Measurements from ENCODE around the gene ROM1.
"Not testable (repeated sequence)": the region's sequence is repeated elsewhere in the genome, so short reads cannot be mapped to it uniquely, and the experiment has no call there.

The ROM1 gene, protein sequence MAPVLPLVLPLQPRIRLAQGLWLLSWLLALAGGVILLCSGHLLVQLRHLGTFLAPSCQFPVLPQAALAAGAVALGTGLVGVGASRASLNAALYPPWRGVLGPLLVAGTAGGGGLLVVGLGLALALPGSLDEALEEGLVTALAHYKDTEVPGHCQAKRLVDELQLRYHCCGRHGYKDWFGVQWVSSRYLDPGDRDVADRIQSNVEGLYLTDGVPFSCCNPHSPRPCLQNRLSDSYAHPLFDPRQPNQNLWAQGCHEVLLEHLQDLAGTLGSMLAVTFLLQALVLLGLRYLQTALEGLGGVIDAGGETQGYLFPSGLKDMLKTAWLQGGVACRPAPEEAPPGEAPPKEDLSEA

DNA sequence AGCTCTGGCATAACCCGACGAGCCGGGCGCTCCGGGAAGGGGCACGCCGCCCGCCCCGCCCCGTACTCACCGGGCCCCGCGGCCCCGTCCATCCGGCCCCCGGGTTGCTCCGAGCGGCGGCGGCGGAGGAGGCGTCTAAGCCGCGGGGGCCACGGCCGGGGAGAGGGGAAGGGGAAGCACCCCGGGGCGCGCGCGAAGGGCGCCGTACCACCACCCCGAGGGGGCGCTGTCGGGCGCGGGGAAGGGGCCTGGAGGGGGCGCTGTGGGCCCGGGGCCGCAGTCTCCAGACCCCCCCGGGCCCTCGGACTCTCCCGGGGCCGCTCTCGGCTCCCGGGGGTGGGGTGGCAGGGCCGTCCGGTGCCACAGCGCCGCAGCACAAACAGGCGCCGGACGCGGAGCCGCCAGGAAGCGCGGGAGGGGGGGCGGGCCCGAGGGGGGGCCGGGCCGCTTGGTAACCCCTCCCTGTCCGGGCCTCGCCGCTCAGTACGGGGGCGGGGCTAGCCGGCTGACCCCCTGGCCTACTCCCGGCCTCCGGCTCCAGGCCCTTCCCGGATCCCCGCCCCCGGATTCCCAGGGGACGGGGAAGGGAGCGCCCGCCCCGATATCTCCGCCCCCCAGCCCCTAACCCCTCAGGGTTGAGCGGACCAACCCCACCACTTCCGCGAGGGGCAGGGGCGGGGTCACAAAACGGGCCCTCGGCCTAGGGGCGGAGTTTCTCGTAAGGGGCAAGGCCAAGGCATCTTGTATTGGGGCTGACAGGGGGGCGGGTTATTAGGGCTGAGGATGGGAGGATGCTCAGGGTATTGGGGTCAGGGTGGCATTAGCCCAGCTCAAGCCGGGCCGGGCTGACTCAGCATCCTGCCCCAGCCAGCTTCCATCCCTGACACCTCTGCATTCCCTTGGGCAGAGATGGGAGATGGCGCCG lies at the start of gene ROM1, which contains the start of gene EML3:
Gene ROM1, plus strand, starts transcription at position 892 of the 925 bp plus-strand sequence. Its CDS starts 25 bp downstream, at position 917.
Gene EML3, minus strand, starts transcription at position 410 of the 925 bp plus-strand sequence. Its CDS starts 318 bp downstream, at position 92.
- Mint-ChIP-seq H3K27ac (peak within 1 kb of the TSS; percentile 97), H3K36me3 (ENCODE audit: low read depth) (peaks cover 27% of the 10 kb centered on the region), H3K9me3 (no peaks in the 10 kb centered on the region), H3K4me3 (peak within 1 kb of the TSS; percentile 94), H3K27me3 (no peaks in the 10 kb centered on the region), H3K4me1 (peaks cover 50% of the 10 kb centered on the region)
- DNase-seq: peak; percentile 89
- ATAC-seq: peak; percentile 73

DNA sequence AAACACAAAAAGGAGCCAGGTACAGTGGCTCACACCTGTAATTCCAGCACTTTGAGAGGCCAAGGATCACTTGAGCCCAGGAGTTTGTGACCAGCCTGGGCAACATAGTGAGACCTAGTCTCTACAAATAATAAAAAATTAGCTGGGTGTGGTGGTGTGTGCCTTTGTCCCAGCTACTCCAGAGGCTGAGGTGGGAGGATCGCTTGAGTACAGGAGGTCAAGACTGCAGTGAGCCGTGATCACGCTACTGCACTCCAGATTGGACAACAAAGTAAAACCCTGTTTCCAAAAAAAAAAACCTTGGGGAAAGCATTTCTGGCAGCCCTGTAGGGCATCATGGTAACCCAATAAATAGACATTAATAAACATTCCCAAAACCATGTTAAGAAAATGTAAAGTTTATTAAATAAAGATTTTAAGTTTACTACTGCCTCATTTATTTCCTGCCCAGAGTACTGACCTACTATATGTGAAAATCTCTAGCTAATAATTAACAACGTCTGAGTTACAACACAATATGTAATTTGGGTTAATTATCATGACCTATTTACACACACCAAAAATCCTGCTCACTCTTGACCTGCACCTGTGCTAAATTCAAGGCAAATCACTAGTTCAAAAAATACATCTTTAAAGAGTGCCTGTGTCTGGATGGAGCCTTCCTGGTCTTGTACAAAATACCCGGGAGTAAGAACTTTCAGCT lies 47.8 kb upstream of the ROM1 start:
- H3K4me1 Mint-ChIP-seq: peaks cover 69% of the 10 kb centered on the region
- peak overlapping the region; percentile 23 for H3K27ac Mint-ChIP-seq
- ATAC-seq: no peak
- no peak overlapping the region for H3K4me3 Mint-ChIP-seq
- no peak for DNase-seq
- no peaks in the 10 kb centered on the region for H3K27me3 Mint-ChIP-seq
- H3K36me3 Mint-ChIP-seq (ENCODE audit: low read depth): peaks cover 77% of the 10 kb centered on the region
- no peaks in the 10 kb centered on the region for H3K9me3 Mint-ChIP-seq

DNA sequence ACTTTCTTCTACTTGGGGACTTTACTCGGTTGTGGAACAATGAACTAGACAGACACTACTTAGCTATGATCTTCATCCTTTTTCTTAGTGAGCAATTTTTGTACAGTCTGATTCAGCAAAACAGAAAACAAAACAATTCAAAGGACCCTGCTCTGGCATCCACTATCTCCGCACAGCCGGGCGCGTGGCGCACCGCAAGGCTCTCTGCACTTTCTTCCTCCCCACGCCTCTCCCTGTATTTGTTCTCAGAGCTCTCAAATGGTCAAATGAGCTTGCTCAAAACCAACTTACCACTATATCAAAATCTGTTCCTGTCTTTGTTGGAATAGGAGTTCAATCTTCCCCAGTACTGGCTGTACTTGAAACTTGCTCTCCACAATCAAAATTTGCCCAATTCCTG lies 46.8 kb upstream of the ROM1 start:
- Mint-ChIP-seq H3K4me1 (peaks cover 69% of the 10 kb centered on the region), H3K27me3 (no peaks in the 10 kb centered on the region), H3K4me3 (no peak overlapping the region), H3K27ac (peak overlapping the region; percentile 33), H3K9me3 (no peaks in the 10 kb centered on the region), H3K36me3 (ENCODE audit: low read depth) (peaks cover 77% of the 10 kb centered on the region)
- ATAC-seq (no peak), DNase-seq (no peak)

DNA sequence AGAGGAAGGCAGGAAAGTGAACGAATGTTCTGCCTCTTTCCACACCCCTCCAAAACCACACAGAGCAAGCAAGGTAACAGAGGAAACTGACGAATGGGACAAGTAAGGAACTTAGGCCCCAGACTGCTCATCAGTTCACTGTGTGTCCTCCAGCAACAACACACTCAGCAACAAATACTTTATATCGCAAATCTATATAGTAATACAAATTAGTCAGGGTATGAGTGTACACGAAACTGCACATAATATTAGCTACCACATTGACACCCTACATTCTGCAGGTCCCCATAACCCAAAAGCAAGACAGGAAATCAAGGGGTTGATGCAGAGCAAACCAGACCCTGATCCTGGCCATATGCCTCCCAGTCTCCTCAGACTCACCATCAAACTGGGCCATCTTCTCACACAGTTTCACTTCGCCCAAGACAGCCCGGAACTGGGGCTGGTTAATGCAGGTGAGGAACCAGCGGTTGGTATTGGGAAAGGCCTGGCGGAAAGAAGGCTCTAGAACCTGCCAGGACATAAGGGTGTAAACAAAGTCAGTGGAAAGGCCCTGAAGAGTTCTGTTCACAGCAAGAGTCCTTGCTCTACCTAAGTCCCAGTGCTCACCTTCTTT lies 45.9 kb upstream of the ROM1 start:
- peaks cover 80% of the 10 kb centered on the region for H3K36me3 Mint-ChIP-seq (ENCODE audit: low read depth)
- no peaks in the 10 kb centered on the region for H3K9me3 Mint-ChIP-seq
- peak overlapping the region; percentile 66 for H3K27ac Mint-ChIP-seq
- no peaks in the 10 kb centered on the region for H3K27me3 Mint-ChIP-seq
- H3K4me3 Mint-ChIP-seq: peak overlapping the region; percentile 41
- no peak for DNase-seq
- H3K4me1 Mint-ChIP-seq: peaks cover 71% of the 10 kb centered on the region
- no peak for ATAC-seq

DNA sequence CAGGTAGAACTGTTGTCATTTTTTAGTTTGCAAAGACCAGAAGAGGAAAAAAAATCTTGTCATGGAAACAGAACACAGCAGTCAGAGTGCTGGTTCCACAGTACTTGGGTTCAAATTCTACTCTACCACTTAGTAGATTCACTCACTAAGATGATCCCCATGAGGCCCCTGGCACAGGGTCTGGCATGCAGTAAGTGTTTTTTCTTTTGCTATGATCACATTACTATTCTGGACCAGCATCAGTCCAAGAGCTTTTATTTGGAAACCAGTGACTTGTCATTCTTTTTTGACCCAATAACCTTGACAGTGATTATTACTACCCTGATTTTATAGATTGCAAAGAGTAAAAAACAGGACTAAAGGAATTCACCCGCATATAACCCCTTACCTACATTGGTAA lies 43.4 kb upstream of the ROM1 start:
- Mint-ChIP-seq H3K27ac (peak overlapping the region; percentile 98), H3K4me1 (peaks cover 78% of the 10 kb centered on the region), H3K9me3 (no peaks in the 10 kb centered on the region), H3K4me3 (peak overlapping the region; percentile 99), H3K27me3 (no peaks in the 10 kb centered on the region), H3K36me3 (ENCODE audit: low read depth) (peaks cover 87% of the 10 kb centered on the region)
- no peak for ATAC-seq
- no peak for DNase-seq

DNA sequence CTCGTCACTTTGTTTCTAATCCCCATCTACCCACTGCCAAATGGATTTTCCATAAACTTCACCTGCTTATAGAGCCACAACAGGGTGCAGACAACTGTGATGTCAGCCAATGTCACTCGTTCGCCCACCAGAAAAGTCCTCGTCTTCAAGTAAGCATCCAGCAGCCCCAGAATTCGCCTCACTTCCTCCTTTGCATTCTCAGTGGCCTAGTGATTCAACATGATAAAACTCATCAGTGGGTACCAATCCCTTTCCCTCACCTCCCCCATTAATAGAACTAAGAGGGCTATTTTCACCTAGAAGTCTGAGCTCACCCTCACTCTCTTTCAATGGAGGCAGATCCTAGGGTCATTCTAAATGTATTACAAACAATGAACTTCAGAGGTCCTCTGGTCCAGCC lies 42.2 kb upstream of the ROM1 start:
- H3K27ac Mint-ChIP-seq: peak overlapping the region; percentile 98
- peak overlapping the region; percentile 99 for H3K4me3 Mint-ChIP-seq
- not testable (repeated sequence) for H3K27me3 Mint-ChIP-seq, ATAC-seq, DNase-seq, H3K9me3 Mint-ChIP-seq
- peaks cover 80% of the 10 kb centered on the region for H3K36me3 Mint-ChIP-seq (ENCODE audit: low read depth)
- peaks cover 77% of the 10 kb centered on the region for H3K4me1 Mint-ChIP-seq

DNA sequence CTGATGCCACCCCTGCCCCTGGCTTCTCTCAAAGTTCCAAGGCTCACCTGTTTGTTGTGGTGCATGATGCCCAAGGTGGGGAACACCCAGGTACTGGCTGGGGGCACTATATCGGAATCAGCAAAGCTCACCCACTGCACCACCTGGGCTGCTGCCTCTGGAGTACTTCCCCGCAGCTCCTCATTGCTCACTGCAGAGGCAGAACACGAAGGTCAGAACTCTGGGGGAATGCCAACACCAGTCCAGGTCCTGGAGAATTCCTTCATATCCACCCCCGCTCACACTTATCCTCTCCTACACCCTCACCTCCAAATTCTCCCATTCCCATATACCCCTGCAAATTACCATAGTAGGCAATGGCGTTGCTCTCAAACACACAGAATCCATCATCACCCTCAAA lies 41.6 kb upstream of the ROM1 start:
- Mint-ChIP-seq H3K36me3 (ENCODE audit: low read depth) (peaks cover 76% of the 10 kb centered on the region), H3K4me3 (peak overlapping the region; percentile 99), H3K4me1 (peaks cover 72% of the 10 kb centered on the region), H3K27ac (peak overlapping the region; percentile 98)
- not testable (repeated sequence) for H3K27me3 Mint-ChIP-seq, ATAC-seq, H3K9me3 Mint-ChIP-seq, DNase-seq

DNA sequence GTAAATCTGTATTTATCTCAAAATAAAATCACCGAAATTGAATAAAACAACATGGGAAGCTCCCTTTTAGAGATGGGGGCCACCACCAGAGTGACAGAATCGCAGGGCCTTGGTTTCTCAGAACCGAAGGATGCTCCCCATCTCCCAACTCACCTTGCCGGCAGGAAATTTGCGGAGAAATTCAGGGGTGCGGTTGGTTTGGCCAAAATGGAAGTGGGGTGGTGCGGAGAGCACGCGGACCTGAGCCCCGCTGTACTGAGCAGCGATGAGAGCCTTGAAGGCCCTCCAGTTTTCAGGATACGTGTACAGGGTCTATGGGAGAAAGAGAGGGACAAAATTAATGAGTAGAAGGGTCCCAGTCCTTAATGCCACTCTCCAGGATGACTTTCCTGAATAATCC lies 40.6 kb upstream of the ROM1 start:
- DNase-seq: no peak

DNA sequence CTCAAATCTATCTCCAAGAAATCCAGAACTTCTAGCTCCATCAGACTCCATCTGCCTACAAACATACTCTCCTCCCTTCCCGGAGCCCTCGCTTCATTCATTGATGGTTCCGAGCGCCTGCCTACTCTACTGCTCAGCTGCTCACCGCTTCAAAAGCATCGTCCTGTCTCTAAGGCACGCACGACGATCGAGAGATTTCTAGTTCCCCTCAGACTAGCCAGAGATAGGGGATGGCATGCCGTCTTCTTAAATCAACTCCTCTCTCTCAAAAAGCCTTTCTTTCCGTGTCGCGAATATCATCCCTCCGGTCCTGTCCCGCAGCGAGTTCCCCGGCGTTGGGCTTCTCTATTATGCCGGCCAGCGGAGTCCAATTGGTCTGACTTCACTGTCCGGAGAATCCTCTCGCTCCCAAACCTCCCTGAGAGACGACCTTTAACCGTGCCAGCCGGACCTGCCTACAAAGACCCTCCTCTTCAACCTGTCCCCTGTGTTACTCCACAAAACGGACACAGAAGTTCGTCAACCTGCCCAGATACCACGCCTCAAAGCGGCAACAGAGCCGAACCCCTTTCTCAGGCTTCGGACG lies 40.0 kb upstream of the ROM1 start:
- Mint-ChIP-seq H3K27ac (peak overlapping the region; percentile 98), H3K9me3 (no peaks in the 10 kb centered on the region), H3K4me1 (peaks cover 60% of the 10 kb centered on the region), H3K27me3 (no peaks in the 10 kb centered on the region), H3K4me3 (peak overlapping the region; percentile 99), H3K36me3 (ENCODE audit: low read depth) (peaks cover 66% of the 10 kb centered on the region)
- DNase-seq (no peak), ATAC-seq (no peak)

More for the DNA sequence above, 40.6 kb upstream of the ROM1 start:
- Mint-ChIP-seq H3K4me3 (peak overlapping the region; percentile 99), H3K36me3 (ENCODE audit: low read depth) (peaks cover 68% of the 10 kb centered on the region), H3K9me3 (no peaks in the 10 kb centered on the region), H3K4me1 (peaks cover 62% of the 10 kb centered on the region), H3K27me3 (no peaks in the 10 kb centered on the region), H3K27ac (peak overlapping the region; percentile 98)
- no peak for ATAC-seq

DNA sequence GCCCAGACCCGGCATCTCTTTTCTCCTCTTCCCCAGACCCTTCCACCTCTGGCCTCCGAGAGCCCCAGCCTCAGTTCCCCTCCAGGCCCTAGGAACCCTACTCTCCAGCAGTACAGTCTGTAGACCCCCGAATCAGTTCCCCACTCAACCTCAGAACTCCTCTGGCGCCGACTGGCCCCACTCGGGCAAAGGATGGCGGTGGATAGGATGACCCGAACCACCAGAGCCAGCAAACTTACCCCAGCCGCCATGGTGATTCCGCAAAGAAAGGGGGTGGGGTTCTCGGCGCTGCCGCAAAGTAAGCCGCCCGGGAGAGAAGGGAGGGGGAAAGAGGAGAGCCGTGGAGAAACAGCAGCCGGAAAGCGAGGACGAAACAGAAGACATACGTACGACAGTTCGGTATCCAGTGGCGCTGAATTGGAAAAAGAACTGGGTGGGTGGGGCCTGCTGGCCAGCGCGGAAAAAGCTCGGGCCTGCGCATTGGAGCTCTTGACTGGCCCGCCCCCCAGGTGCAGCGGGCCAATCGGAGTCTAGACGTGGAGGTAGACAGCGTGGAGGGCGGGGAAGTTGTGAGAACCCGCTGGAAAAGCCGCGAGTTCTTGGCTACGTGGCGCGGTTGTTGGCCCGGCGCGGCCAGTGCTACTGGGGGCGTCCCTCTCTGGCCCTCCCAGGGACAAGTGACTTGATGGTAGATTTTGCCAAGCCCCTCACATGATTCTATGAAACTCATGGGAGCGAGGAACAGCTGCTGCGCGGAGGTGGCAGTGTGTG lies 39.3 kb upstream of the ROM1 start, which contains the start of gene EEF1G:
Gene EEF1G, minus strand, starts transcription at position 300 of the 771 bp plus-strand sequence. Its CDS starts 49 bp downstream, at position 251.
- Mint-ChIP-seq H3K4me3 (peak within 1 kb of the TSS; percentile 99), H3K4me1 (peaks cover 56% of the 10 kb centered on the region), H3K27ac (peak within 1 kb of the TSS; percentile 98), H3K36me3 (ENCODE audit: low read depth) (peaks cover 64% of the 10 kb centered on the region), H3K9me3 (no peaks in the 10 kb centered on the region), H3K27me3 (no peaks in the 10 kb centered on the region)
- DNase-seq (peak; percentile 97), ATAC-seq (peak; percentile 92)

DNA sequence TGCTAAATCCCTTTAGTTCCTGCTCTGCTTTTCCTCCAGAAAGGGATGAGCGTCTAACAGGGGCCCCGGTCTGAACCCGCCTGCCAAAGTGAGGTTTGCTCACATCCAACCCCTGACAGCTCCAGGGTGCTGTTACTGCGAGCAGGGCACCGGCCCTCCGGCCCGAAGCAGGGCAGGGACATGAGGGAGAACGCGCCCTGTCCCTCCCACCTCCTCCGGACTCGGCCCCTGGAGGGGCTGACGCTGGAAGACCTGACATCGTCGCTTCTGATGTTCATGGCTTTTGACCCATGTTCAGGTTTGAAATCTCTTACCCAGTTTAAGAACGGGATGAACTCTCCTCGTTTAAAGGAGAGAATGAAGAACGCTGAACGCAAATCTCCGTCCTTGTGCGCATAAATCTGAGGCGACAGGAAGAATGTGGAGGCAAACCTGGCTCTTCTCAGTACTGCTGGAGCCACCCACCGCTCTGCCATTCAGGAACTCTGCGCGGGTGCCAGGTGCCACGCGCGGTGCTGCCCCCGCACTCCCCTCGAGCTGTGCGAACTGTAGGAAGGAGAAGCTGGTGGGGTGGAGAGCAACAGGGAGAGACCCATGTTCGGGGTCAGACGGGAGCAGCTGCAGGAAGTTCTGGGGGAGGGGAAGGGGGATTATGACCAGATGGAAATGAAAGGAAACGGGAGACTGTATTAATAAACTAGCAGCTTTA lies 38.5 kb upstream of the ROM1 start:
- no peaks in the 10 kb centered on the region for H3K9me3 Mint-ChIP-seq
- ATAC-seq (peak; percentile 9), DNase-seq (peak; percentile 21)
- H3K36me3 Mint-ChIP-seq (ENCODE audit: low read depth): peaks cover 59% of the 10 kb centered on the region
- peaks cover 54% of the 10 kb centered on the region for H3K4me1 Mint-ChIP-seq
- H3K27ac Mint-ChIP-seq: peak overlapping the region; percentile 98
- peak overlapping the region; percentile 99 for H3K4me3 Mint-ChIP-seq
- H3K27me3 Mint-ChIP-seq: no peaks in the 10 kb centered on the region

DNA sequence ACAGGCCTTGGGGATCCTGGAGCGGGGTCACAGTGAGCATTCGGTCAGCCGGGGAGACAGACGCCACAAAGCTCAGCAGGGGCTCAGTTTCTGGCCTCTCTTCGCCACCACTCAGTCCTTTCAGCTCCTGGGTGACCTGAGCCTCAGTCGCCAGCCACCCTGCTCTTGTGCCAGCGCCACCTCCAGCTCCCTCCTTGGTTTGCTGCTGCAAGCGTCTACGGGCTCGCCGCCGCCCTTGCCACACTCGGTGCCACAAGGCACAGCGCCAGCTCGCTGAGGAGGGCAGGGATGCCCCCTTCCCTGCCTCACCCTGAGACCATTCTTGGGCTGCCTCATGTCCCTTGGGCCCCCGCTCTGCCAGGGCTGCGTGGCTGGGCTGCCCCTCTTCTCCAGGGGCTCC lies 37.9 kb upstream of the ROM1 start:
- no peaks in the 10 kb centered on the region for H3K27me3 Mint-ChIP-seq

More for the DNA sequence above, 37.9 kb upstream of the ROM1 start:
- Mint-ChIP-seq H3K27ac (peak overlapping the region; percentile 98), H3K9me3 (no peaks in the 10 kb centered on the region), H3K4me3 (peak overlapping the region; percentile 99), H3K4me1 (peaks cover 47% of the 10 kb centered on the region), H3K36me3 (ENCODE audit: low read depth) (peaks cover 52% of the 10 kb centered on the region)
- ATAC-seq: no peak
- no peak for DNase-seq

All from activated naive CD8-positive, alpha-beta T cell treated with anti-CD3 and anti-CD28 coated beads, Interleukin-2, amount 50 U/mL, for 24 hours (primary cell).